ENCODE measurements around the gene ARSG. TPM values are rescaled to one million over a fixed set of nuclear protein-coding genes. Genes with fewer than 3 reads are reported as not detected.
"Not testable (repeated sequence)": the region's sequence is repeated elsewhere in the genome, so short reads cannot be mapped to it uniquely, and the experiment has no call there.

The ARSG gene
- total RNA-seq, 4 donors from 2014 or later = 9.1 to 28.3 (median 18.1) TPM

DNA sequence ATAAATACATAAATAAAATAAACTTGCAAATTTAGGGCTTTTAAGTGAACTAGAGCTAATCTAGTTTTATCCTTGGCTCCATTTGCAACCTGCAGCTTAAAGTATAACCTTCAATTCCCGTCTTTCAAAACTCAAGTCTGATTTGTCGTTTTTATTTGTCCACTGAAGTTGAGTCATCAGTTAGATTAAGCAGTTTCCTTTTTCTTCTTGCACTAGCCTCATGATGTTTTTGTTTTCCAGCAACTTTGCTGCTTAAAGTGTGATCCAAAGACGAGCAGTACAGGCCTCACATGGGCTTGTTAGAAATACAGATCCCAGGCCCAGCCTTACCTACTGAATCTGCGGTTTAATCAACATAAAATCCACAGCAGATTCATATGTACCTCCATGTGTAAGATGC lies 13.8 kb downstream of the ARSG start:
- Histone ChIP-seq H3K4me3 (replicated peaks in 1 of 3) (no peak overlapping the region), H3K36me3 (no peaks in the 10 kb centered on the region), H3K9me3 (no peaks in the 10 kb centered on the region), H3K27ac (no peak overlapping the region), H3K4me1 (peaks cover 10 to 16% of the 10 kb centered on the region in 2 donors), H3K27me3 (no peaks in the 10 kb centered on the region)
- WGBS, 2 donors = 88% methylated on average over 4 of the region's 4 CpGs
- intact Hi-C loops (cut with DNase I) = no loop called here
- TF ChIP-seq, protein P1, sequence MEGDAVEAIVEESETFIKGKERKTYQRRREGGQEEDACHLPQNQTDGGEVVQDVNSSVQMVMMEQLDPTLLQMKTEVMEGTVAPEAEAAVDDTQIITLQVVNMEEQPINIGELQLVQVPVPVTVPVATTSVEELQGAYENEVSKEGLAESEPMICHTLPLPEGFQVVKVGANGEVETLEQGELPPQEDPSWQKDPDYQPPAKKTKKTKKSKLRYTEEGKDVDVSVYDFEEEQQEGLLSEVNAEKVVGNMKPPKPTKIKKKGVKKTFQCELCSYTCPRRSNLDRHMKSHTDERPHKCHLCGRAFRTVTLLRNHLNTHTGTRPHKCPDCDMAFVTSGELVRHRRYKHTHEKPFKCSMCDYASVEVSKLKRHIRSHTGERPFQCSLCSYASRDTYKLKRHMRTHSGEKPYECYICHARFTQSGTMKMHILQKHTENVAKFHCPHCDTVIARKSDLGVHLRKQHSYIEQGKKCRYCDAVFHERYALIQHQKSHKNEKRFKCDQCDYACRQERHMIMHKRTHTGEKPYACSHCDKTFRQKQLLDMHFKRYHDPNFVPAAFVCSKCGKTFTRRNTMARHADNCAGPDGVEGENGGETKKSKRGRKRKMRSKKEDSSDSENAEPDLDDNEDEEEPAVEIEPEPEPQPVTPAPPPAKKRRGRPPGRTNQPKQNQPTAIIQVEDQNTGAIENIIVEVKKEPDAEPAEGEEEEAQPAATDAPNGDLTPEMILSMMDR (IDR thresholded peaks at IDR 0.05) = no peak
- no peak for TF ChIP-seq POLR2A (IDR thresholded peaks at IDR 0.05)
- no peak for DNase-seq

DNA sequence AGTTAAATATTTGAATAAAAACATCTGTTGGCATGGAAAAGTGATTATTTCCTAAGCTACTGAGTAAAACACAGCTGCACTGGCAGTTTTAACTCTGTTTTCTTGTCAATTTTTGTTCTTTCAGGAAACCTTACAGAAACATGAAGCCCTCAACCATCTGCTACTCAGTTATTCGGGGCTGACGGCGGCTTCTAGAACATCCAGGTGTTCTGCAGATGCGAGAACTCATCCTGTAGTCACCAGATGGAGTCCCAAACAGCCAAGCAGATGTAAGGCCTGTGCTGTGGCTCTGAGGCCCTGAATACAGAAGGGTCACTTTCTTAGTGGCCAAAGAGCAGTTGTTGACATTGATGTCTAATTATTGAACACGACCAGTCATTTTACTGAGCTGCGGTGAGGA lies 15.5 kb downstream of the ARSG start:
- Histone ChIP-seq H3K4me1 (peaks cover 10 to 15% of the 10 kb centered on the region in 2 donors), H3K4me3 (replicated peaks in 1 of 3) (no peak overlapping the region), H3K27ac (no peak overlapping the region), H3K27me3 (no peaks in the 10 kb centered on the region), H3K9me3 (no peaks in the 10 kb centered on the region), H3K36me3 (no peaks in the 10 kb centered on the region)
- WGBS, 2 donors = 69 to 81% methylated on average over 6 of the region's 6 CpGs
- no peak for DNase-seq
- intact Hi-C loops (cut with DNase I) = no loop called here
- TF ChIP-seq, protein P1 (IDR thresholded peaks at IDR 0.05) = no peak
- TF ChIP-seq POLR2A (IDR thresholded peaks at IDR 0.05) = no peak

DNA sequence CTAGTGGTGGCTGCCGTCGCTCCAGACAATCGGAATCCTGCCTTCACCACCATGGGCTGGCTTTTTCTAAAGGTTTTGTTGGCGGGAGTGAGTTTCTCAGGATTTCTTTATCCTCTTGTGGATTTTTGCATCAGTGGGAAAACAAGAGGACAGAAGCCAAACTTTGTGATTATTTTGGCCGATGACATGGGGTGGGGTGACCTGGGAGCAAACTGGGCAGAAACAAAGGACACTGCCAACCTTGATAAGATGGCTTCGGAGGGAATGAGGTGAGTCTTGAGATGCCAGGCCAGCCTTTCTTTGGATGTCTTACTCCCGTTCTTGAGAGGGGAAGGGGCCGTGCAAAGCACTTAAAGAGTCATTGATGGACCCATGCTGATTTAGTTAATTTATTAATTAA lies 16.1 kb downstream of the ARSG start:
- peaks cover 4 to 9% of the 10 kb centered on the region in 2 donors for H3K4me1 ChIP-seq
- no peaks in the 10 kb centered on the region for H3K9me3 ChIP-seq
- WGBS, 2 donors = 89 to 95% methylated on average over 8 of the region's 8 CpGs
- TF ChIP-seq, protein P1 (IDR thresholded peaks at IDR 0.05) = no peak
- no peak for TF ChIP-seq POLR2A (IDR thresholded peaks at IDR 0.05)
- H3K27me3 ChIP-seq = no peaks in the 10 kb centered on the region
- intact Hi-C loops (cut with DNase I) = no loop called here
- no peak overlapping the region for H3K4me3 ChIP-seq (replicated peaks in 1 of 3)
- DNase-seq = no peak
- no peaks in the 10 kb centered on the region for H3K36me3 ChIP-seq
- no peak overlapping the region for H3K27ac ChIP-seq

DNA sequence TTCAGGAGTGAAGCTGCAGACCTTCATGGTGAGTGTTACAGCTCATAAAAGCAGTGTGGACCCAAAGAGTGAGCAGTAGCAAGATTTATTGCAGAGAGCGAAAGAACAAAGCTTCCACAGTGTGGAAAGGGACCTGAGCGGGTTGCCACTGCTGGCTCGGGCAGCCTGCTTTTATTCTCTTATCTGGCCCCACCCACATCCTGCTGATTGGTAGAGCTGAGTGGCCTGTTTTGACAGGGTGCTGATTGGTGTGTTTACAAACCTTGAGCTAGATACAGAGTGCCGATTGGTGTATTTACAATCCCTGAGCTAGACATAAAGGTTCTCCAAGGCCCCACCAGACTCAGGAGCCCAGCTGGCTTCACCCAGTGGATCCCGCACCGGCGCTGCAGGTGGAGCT lies 17.2 kb downstream of the ARSG start:
- H3K27ac ChIP-seq; H3K27me3 ChIP-seq; H3K9me3 ChIP-seq; H3K4me1 ChIP-seq; intact Hi-C loops (cut with DNase I); H3K4me3 ChIP-seq (replicated peaks in 1 of 3); H3K36me3 ChIP-seq; DNase-seq: not testable (repeated sequence)
- 81 to 96% methylated on average over 3 to 4 of the region's 7 CpGs for WGBS, 2 donors

DNA sequence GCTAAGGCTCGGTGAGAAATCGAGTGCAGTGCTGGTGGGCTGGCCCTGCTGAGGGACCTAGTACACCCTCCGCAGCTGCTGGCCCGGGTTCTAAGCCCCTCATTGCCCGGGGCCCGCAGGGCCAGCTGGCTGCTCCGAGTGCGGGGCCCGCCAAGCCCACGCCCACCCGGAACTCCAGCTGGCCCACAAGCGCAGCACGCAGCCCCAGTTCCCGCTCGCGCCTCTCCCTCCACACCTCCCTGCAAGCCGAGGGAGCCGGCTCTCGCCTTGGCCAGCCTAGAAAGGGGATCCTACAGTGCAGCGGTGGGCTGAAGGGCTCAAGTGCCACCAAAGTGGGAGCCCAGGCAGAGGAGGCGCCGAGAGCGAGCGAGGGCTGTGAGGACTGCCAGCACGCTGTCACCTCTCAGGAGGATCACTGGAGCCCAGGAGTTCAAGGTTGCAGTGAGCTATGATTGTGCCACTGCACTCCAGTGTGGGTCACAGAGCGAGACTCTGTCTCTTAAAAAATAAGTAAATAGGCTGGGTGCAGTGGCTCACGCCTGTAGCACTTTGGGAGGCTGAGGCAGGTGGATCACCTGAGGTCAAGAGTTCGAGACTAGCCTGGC lies 17.9 kb downstream of the ARSG start:
- H3K27me3 ChIP-seq; H3K36me3 ChIP-seq; H3K9me3 ChIP-seq; H3K27ac ChIP-seq; DNase-seq; intact Hi-C loops (cut with DNase I); H3K4me3 ChIP-seq (replicated peaks in 1 of 3); H3K4me1 ChIP-seq: not testable (repeated sequence)
- WGBS, 2 donors = 96 to 98% methylated on average over 15 to 20 of the region's 28 CpGs

DNA sequence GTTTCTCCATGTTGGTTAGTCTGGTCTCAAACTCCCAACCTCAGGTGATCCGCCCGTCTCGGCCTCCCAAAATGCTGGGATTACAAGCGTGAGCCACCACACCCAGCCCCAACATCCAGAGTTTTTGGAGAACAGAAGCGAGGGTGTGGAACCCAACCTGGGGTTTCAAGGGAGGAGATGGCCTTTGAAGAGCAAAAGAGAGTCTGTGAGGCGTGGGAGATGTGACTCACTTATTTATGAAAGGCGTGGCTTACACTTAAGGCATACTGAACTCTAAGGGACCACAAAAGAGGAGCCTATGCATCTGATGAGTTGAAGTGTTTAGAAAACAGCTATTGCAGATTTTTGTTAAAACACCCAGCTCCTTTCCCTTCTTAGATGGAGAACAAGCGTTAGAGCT lies 18.9 kb downstream of the ARSG start:
- no peaks in the 10 kb centered on the region for H3K36me3 ChIP-seq
- H3K27ac ChIP-seq = no peak overlapping the region
- no peaks in the 10 kb centered on the region for H3K9me3 ChIP-seq
- TF ChIP-seq, protein P1 (IDR thresholded peaks at IDR 0.05) = no peak
- no peak for TF ChIP-seq POLR2A (IDR thresholded peaks at IDR 0.05)
- 87 to 94% methylated on average over 8 of the region's 8 CpGs for WGBS, 2 donors
- DNase-seq = no peak
- no peak overlapping the region for H3K4me3 ChIP-seq (replicated peaks in 1 of 3)
- H3K4me1 ChIP-seq = no peaks in the 10 kb centered on the region
- intact Hi-C loops (cut with DNase I) = no loop called here
- H3K27me3 ChIP-seq = no peaks in the 10 kb centered on the region
